Lung (tissue), 12 donors: ENCODE data around the gene C3orf52. TPM values are rescaled to one million over a fixed set of nuclear protein-coding genes. Genes with fewer than 3 reads are reported as not detected.

ENCODE experiments used
- ATAC-seq: fragments of 200-7000 bp; cut with Tn5 transposase; one replicate; pipeline ENCODE4 v1.9.1; 2020; ENCODE audit warnings: moderate number of reproducible peaks; ENCODE audit not compliant: insufficient read depth, low FRiP score
- DNase-seq, 3 donors: peaks; one replicate each; pipeline ENCODE4 v3.0.0-alpha.2; 2013 to 2017
- H3K27ac ChIP-seq, 2 donors: one replicate each; pipeline ENCODE4 v1.5.1; 2013; ENCODE audit warnings: mild to moderate bottlenecking in 2 of 2, moderate library complexity in 2 of 2, control low read depth in 1 of 2, inconsistent platforms in 1 of 2, low read depth in 1 of 2, low read length in 1 of 2
- H3K27me3 ChIP-seq, 3 donors: one replicate each; pipeline ENCODE4 v1.5.1; 2013; ENCODE audit warnings: low read length in 2 of 3; ENCODE audit not compliant: control insufficient read depth in 3 of 3, insufficient read depth in 3 of 3
- H3K36me3 ChIP-seq, 4 donors: one replicate each; pipeline ENCODE4 v1.5.1; 2013; ENCODE audit warnings: low read length in 4 of 4, mild to moderate bottlenecking in 1 of 4, moderate library complexity in 1 of 4; ENCODE audit not compliant: control insufficient read depth in 4 of 4, insufficient read depth in 4 of 4
- H3K4me1 ChIP-seq, 5 donors: one replicate each; pipeline ENCODE4 v1.5.1; 2013; ENCODE audit warnings: low read length in 5 of 5, mild to moderate bottlenecking in 2 of 5, moderate library complexity in 1 of 5; ENCODE audit not compliant: control insufficient read depth in 5 of 5, insufficient read depth in 5 of 5
- H3K4me3 ChIP-seq: one replicate; pipeline ENCODE4 v1.5.1; 2013; ENCODE audit warnings: mild to moderate bottlenecking, control low read depth, moderate library complexity
- H3K9ac ChIP-seq, 2 donors: one replicate each; pipeline ENCODE4 v1.5.1; 2013; ENCODE audit warnings: low read length in 2 of 2, control low read depth in 1 of 2; ENCODE audit not compliant: insufficient read depth in 1 of 2
- H3K9me3 ChIP-seq, 4 donors: one replicate each; pipeline ENCODE4 v1.5.1; 2013; ENCODE audit warnings: low read length in 3 of 4, mild to moderate bottlenecking in 1 of 4, moderate library complexity in 1 of 4; ENCODE audit not compliant: control insufficient read depth in 4 of 4, insufficient read depth in 3 of 4
- CTCF ChIP-seq: IDR thresholded peaks from 2 replicates; pipeline ENCODE4 v1.5.1; 2012; ENCODE audit warnings: mild to moderate bottlenecking; ENCODE audit errors: control extremely low read depth, extremely low read depth
- WGBS, 2 donors: extraction: QIAGEN DNeasy Blood & Tissue Kit; methylation state at CpG; one replicate each; pipeline ENCODE4 v1.1.7; 2013; 5-methylcytosine and 5-hydroxymethylcytosine counted together
- polyA plus RNA-seq, 2 donors: library from polyadenylated mRNA; stranded (reverse); fragments of 200-250 nt; gene quantifications; one replicate each; pipeline ENCODE4 v1.2.1, GENCODE V29; 2013
- total RNA-seq, 2 donors: library from RNA; depleted of rRNA in 1 of 2; stranded (reverse); fragments of >200 nt in 1 of 2; gene quantifications; one replicate each; pipeline ENCODE4 v1.2.1, GENCODE V29; 2014 to 2021
- donor health status: control.
- donor health status: control.
- donor health status: Bipolar disorder and iron deficiency.
- donor health status: healthy.
- donor health status: DM: yes; HTN: yes; CAD: no.

The C3orf52 gene
- total and polyA plus RNA-seq, 4 donors = 6.5 to 22.4 (median 14.5) TPM

- Histone ChIP-seq H3K27ac (no peak overlapping the region), H3K9ac (no peak overlapping the region), H3K4me3 (no peak overlapping the region), H3K27me3 (no peaks in the 10 kb centered on the region), H3K36me3 (peaks cover 0 to 1% (median 0%) of the 10 kb centered on the region in 4 donors), H3K4me1 (peaks cover 0 to 5% (median 0%) of the 10 kb centered on the region in 5 donors), H3K9me3 (no peaks in the 10 kb centered on the region)
- 76 to 88% methylated on average over 4 of the region's 4 CpGs for whole genome bisulfite sequencing, 2 donors
- no peak for TF ChIP-seq CTCF
- ATAC-seq (no peak), DNase-seq (no peak)
These were observed 43.9 kb downstream of the C3orf52 start for GRCh38 chr3:112129925-112130637.

GRCh38 chr3:112130638-112130993 lies 44.4 kb downstream of the C3orf52 start:
- no peak overlapping the region for H3K4me3 ChIP-seq
- TF ChIP-seq CTCF = no peak
- ATAC-seq (no peak), DNase-seq (no peak)
- H3K36me3 ChIP-seq = peaks cover 0 to 1% (median 0%) of the 10 kb centered on the region in 4 donors
- 81 to 87% methylated on average over 3 of the region's 3 CpGs for WGBS, 2 donors
- H3K9me3 ChIP-seq = no peaks in the 10 kb centered on the region
- no peak overlapping the region for H3K27ac ChIP-seq
- no peak overlapping the region for H3K9ac ChIP-seq
- H3K4me1 ChIP-seq = peaks cover 0 to 5% (median 0%) of the 10 kb centered on the region in 5 donors
- no peaks in the 10 kb centered on the region for H3K27me3 ChIP-seq

- no peak overlapping the region for H3K4me3 ChIP-seq
- no peak for TF ChIP-seq CTCF
- H3K4me1 ChIP-seq = peaks cover 0 to 5% (median 0%) of the 10 kb centered on the region in 5 donors
- no peak overlapping the region for H3K27ac ChIP-seq
- peaks cover 0 to 1% (median 0%) of the 10 kb centered on the region in 4 donors for H3K36me3 ChIP-seq
- DNase-seq = no peak
- H3K9me3 ChIP-seq = no peaks in the 10 kb centered on the region
- 92 to 99% methylated on average over 3 of the region's 3 CpGs for WGBS, 2 donors
- H3K27me3 ChIP-seq = no peaks in the 10 kb centered on the region
- no peak overlapping the region for H3K9ac ChIP-seq
- no peak for ATAC-seq
These were observed 44.9 kb downstream of the C3orf52 start for GRCh38 chr3:112131111-112131510.
